MCF 10A (cell line): Measurements from ENCODE around the gene CHD8. TPM values are rescaled to one million over a fixed set of nuclear protein-coding genes. Genes with fewer than 3 reads are reported as not detected.
"Not testable (repeated sequence)": the region's sequence is repeated elsewhere in the genome, so short reads cannot be mapped to it uniquely, and the experiment has no call there.

Experiments
- BruUV-seq: library from RNA; stranded (reverse); fragments of 400-500 nt; replicated peaks from 2 replicates; lab custom pipeline; 2021; lab: Mats Ljungman, UMichigan
- CTCF ChIA-PET: fragments of 300-600 bp; sonication (Branson Sonifier 250); formaldehyde crosslinking; extraction: SDS; loops from one replicate; lab custom pipeline; 2021; ENCODE audit warnings: antibody characterized with exemption, inconsistent platforms; lab: Yijun Ruan, JAX
- POLR2A ChIA-PET: fragments of 300-600, 350-650 bp; sonication (Branson Sonifier 250); formaldehyde crosslinking; extraction: SDS; loops from one replicate; lab custom pipeline; 2020; ENCODE audit warnings: antibody characterized with exemption, inconsistent platforms; lab: Yijun Ruan, JAX
- DNase-seq: peaks from one replicate; pipeline ENCODE4 v3.0.0-alpha.2; 2018; ENCODE audit not compliant: unreplicated experiment
- H3K27ac Mint-ChIP-seq: one replicate; pipeline ENCODE4 v1.8.0; 2022; ENCODE audit warnings: mild to moderate bottlenecking, low read depth, mixed read lengths; ENCODE audit not compliant: unreplicated experiment
- H3K27me3 Mint-ChIP-seq: one replicate; pipeline ENCODE4 v1.8.0; 2022; ENCODE audit warnings: mixed read lengths; ENCODE audit not compliant: insufficient read depth, unreplicated experiment
- H3K36me3 Mint-ChIP-seq: one replicate; pipeline ENCODE4 v1.8.0; 2022; ENCODE audit warnings: mild to moderate bottlenecking, moderate library complexity, mixed read lengths; ENCODE audit not compliant: insufficient read depth, unreplicated experiment
- H3K4me1 Mint-ChIP-seq: one replicate; pipeline ENCODE4 v1.8.0; 2022; ENCODE audit warnings: mixed read lengths; ENCODE audit not compliant: insufficient read depth, unreplicated experiment
- H3K4me3 Mint-ChIP-seq: one replicate; pipeline ENCODE4 v1.8.0; 2022; ENCODE audit warnings: mild to moderate bottlenecking, moderate library complexity, mixed read lengths; ENCODE audit not compliant: unreplicated experiment
- H3K9me3 Mint-ChIP-seq: one replicate; pipeline ENCODE4 v1.8.0; 2022; ENCODE audit warnings: mixed read lengths; ENCODE audit not compliant: unreplicated experiment
- CTCF ChIP-seq: fragments of 200-600 bp; IDR thresholded peaks from one replicate; pipeline ENCODE4 v1.8.0; 2022; ENCODE audit warnings: antibody characterized with exemption, mild to moderate bottlenecking; ENCODE audit not compliant: unreplicated experiment
- intact Hi-C: fragments of 100-400 bp; cut with micrococcal nuclease; formaldehyde crosslinking; loops from 2 replicates; pipeline ENCODE4 v1.14.1; 2022
- total RNA-seq: library from RNA; stranded (reverse); gene quantifications from 2 replicates; pipeline ENCODE4 v1.2.3, GENCODE V29; 2022

The CHD8 gene
- total RNA-seq, 1 experiment from 2014 or later, result 70.7 TPM

- ChIA-PET CTCF (interaction anchor here (0.6 to 6.4 kb wide), 15 partner anchors 10 to 1215 kb away, joined by 3 to 60 read pairs (median 5); partner anchors contain the start of genes RAB2B and TOX4), POLR2A (interaction anchor here (0.6 to 7.0 kb wide), 18 partner anchors 11 to 197 kb away, joined by 3 to 138 read pairs (median 7); partner anchors contain the start of genes METTL3, RAB2B, SUPT16H and TOX4)
- BruUV-seq, result no TSS peak
- peak overlapping the region; percentile 92 for H3K4me3 Mint-ChIP-seq
- no peak for TF ChIP-seq CTCF
- peaks cover 21% of the 10 kb centered on the region for H3K4me1 Mint-ChIP-seq
- H3K27me3 Mint-ChIP-seq, result no peaks in the 10 kb centered on the region
- DNase-seq, result no peak
- no peaks in the 10 kb centered on the region for H3K9me3 Mint-ChIP-seq
- intact Hi-C loops, result loop anchor here (1.0 to 10.0 kb wide), 4 partner anchors 18 to 220 kb away; partner anchors contain the start of gene SUPT16H
- peaks cover 8% of the 10 kb centered on the region for H3K36me3 Mint-ChIP-seq
- H3K27ac Mint-ChIP-seq, result peak overlapping the region; percentile 98
These were observed 929 bp downstream of the CHD8 start for GRCh38 chr14:21454843-21455544.

DNA sequence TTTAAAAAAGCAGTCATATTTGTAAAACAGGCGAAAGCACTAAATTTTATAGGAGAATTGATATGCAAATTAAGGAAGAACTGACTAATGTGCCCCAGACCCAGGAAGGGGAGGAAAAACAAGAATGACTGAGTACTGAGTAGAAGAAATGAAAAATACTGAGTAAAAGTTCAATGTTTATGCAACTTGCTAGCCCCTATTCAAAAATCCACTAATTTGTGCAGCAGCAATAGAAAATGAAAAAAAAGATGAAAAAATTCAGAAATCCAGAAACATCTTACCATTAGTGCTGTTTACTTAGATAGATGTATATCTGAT, 6.1 kb downstream of the CHD8 start:
- no TSS peak for BruUV-seq
- peaks cover 8% of the 10 kb centered on the region for H3K36me3 Mint-ChIP-seq
- H3K27me3 Mint-ChIP-seq, result no peaks in the 10 kb centered on the region
- no peak overlapping the region for H3K4me3 Mint-ChIP-seq
- DNase-seq, result no peak
- H3K27ac Mint-ChIP-seq, result no peak overlapping the region
- no peaks in the 10 kb centered on the region for H3K9me3 Mint-ChIP-seq
- CTCF ChIA-PET, result interaction anchor here (1.6 kb wide), 1 partner anchor 27 kb away, joined by 6 read pairs; the partner anchor contains the start of genes RAB2B and TOX4
- POLR2A ChIA-PET, result interaction anchor here (8.0 kb wide), 1 partner anchor 13 kb away, joined by 50 read pairs; no protein-coding TSS in a partner anchor
- peaks cover 30% of the 10 kb centered on the region for H3K4me1 Mint-ChIP-seq
- no peak for TF ChIP-seq CTCF
- intact Hi-C loops, result loop anchor here (10.0 kb wide), 1 partner anchor 215 kb away; no protein-coding TSS in a partner anchor

DNA sequence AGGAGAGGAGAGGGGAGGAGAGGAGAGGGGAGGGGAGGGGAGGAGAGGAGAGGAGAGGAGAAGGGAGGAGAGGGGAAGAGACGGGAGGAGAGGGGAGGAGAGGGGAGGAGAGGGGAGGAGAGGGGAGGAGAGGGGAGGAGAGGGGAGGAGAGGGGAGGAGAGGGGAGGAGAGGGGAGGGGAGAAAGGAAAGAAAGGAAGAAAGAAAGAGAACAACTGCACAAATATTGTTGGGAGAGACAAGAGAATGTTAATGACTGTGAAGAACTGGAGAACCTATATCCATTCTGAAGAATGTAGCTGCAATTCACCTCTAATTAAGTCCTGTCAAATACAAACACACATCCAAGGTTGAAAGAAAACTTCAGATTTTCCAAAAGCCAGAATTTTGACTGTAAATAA, 13.3 kb downstream of the CHD8 start:
- H3K9me3 Mint-ChIP-seq, H3K4me3 Mint-ChIP-seq, intact Hi-C loops, H3K27me3 Mint-ChIP-seq, H3K27ac Mint-ChIP-seq, DNase-seq, BruUV-seq: not testable (repeated sequence)
- Mint-ChIP-seq H3K4me1 (peaks cover 17% of the 10 kb centered on the region), H3K36me3 (peaks cover 27% of the 10 kb centered on the region)
- ChIA-PET CTCF (interaction anchor here (3.8 kb wide), 1 partner anchor 13 kb away, joined by 13 read pairs; the partner anchor contains the start of gene CHD8), POLR2A (interaction anchor here (6.4 kb wide), 1 partner anchor 12 kb away, joined by 43 read pairs; the partner anchor contains the start of gene CHD8)

GRCh38 chr14:21440859-21441258, 15.1 kb downstream of the CHD8 start:
- Mint-ChIP-seq H3K27ac (no peak overlapping the region), H3K9me3 (no peaks in the 10 kb centered on the region)

More at GRCh38 chr14:21440859-21441258, 15.1 kb downstream of the CHD8 start:
- H3K4me3 Mint-ChIP-seq, result no peak overlapping the region
- ChIA-PET POLR2A (no interaction called here), CTCF (interaction anchor here (1.2 kb wide), 1 partner anchor 14 kb away, joined by 3 read pairs; no protein-coding TSS in a partner anchor)
- TF ChIP-seq CTCF, result no peak
- BruUV-seq, result no TSS peak
- H3K27me3 Mint-ChIP-seq, result no peaks in the 10 kb centered on the region
- DNase-seq, result no peak
- intact Hi-C loops, result no loop called here
- H3K36me3 Mint-ChIP-seq, result peaks cover 30% of the 10 kb centered on the region
- H3K4me1 Mint-ChIP-seq, result peaks cover 19% of the 10 kb centered on the region
